C4-2B (cell line): ENCODE measurements around the gene FGD2.
"Not testable (repeated sequence)": the region's sequence is repeated elsewhere in the genome, so short reads cannot be mapped to it uniquely, and the experiment has no call there.

ENCODE experiments used
- H3K27ac ChIP-seq: fragments of 450-650 bp; 2 replicates; pipeline ENCODE4 v1.5.1; 2017
- CTCF ChIP-seq: fragments of 450-650 bp; conservative IDR thresholded peaks from 2 replicates; pipeline ENCODE4 v1.5.1; 2017; ENCODE audit warnings: mild to moderate bottlenecking
- ZFX ChIP-seq: fragments of 450-650 bp; IDR thresholded peaks from 2 replicates; pipeline ENCODE4 v1.6.1; 2017

FGD2 gene

GRCh38 chr6:36989264-36989663 is 16.2 kb upstream of the FGD2 start:
- no peak overlapping the region for H3K27ac ChIP-seq
- TF ChIP-seq ZFX (no peak), CTCF (no peak)

DNA sequence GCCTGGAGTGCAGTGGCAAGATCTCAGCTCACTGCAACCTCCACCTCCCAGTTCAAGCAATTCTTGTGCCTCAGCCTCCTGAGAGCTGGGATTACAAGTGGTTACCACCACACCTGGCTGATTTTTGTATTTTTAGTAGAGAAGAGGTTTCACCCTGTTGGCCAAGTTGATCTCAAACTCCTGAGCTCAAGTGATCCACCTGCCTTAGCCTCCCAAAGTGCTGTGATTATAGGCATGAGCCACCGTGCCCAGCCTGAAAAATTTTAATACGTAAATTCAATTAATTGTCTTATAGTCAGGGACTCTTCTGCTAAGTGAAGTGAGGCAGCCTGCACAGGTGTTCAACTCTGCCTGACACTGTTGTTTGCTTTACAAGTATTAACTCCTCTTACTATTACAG is 15.1 kb upstream of the FGD2 start:
- H3K27ac ChIP-seq: not testable (repeated sequence)

GRCh38 chr6:36997811-36998722 is 7.4 kb upstream of the FGD2 start:
- H3K27ac ChIP-seq: peak overlapping the region; percentile 54
- TF ChIP-seq ZFX: peak; percentile 53; the same call in 1 of the 2 replicates
- TF ChIP-seq CTCF: no peak

DNA sequence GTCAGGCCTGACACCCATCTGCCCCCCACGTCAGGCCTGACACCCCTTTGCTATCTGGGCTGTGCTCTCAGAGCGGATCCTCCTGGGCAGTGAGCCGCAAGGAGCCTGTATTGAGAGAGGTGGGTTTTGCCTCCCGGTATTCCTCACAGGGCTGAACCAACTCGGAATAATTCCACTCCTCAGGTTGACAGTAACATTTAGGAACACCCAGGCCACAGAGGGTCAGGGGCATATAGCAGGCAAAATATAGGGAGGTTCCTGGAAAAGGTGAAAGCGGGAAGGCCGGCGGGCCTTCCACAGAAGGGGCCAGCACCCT is 6.8 kb upstream of the FGD2 start:
- TF ChIP-seq CTCF (no peak), ZFX (no peak)
- H3K27ac ChIP-seq: peak overlapping the region; percentile 54

DNA sequence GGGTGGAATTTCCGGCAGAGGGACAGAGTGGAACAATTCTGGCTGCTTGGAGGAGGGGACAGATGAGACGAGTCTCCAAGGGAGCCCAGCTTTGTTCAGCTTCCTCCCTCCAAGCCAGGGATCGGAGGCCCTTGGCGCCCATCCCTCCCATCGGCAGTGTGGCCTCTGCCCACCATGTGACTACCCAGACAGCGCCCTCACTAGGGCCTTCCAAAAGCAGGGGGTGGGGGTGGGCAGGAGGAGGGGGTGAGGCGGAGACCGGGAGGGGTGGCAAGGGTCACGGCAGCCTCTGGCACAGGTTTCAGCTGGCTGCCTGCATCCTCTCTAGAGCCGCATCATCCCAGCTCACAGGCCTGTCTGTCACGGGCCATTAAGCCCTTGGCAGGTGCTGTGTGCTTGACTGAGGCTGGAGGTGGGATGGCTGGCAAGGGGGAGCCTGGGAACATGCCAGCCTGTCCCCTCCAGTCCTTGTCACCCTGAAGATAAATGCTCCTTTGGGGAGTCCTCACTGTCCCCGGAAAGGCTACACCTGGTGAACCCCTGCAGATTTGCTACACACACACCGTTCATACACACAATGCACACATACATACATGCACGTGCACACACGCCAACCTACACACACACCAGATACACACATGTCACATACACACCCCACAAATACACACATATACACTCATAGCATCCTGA is 6.2 kb upstream of the FGD2 start:
- TF ChIP-seq ZFX (no peak), CTCF (no peak)
- peak overlapping the region; percentile 54; the same call in 1 of the 2 replicates for H3K27ac ChIP-seq

- H3K27ac ChIP-seq: no peak overlapping the region
- TF ChIP-seq CTCF (no peak), ZFX (no peak)
These were observed 5.7 kb upstream of the FGD2 start for GRCh38 chr6:36999751-37000125.

DNA sequence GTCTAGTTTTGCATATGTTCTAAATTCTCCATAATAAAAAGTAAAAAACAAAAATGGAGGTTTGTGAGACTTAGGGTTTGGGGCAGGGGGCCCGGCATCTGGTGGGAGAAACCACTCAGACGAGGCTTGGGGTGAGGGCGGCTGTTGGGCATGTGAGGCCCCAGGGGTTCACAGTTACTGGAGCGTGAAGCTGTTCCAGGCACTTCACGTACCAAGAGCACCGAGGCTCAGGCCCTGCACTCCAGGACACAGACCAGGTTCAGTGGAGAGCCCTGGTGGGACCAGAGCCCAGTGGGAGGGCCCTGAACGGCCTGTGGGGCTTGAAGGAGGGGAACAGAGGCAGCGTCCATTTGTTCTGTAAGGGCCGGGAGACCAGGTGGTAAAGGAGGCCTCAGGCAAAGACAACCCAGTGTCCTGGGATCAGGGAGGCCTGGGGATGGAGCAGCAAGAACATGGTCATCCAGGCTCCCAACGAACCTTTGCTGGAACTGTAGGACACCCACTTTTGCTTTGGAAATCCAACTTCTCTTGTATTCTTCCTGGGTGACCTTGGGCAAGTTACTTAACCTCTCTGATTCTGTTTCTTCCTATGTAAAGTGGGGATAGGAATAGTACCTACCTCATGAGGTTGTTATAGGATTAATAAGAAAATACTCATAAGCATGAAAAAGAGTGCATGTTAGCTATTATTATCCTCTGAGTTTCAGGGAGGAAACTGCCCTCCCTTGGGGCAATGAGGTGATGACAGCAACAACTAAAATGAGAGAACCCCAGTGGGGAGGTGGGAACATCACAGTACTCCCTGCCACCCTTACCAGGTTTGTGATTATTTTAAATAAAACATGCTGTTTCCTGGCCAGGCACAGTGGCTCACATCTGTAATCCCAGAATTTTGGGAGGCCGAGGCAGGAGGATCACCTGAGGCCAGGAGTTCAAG is 1.1 kb upstream of the FGD2 start:
- no peak overlapping the region for H3K27ac ChIP-seq
- no peak for TF ChIP-seq ZFX
- no peak for TF ChIP-seq CTCF
